HG03039 (cell line): ENCODE measurements around the gene CMSS1.
"Not testable (repeated sequence)": the region's sequence is repeated elsewhere in the genome, so short reads cannot be mapped to it uniquely, and the experiment has no call there.

Experiments used
- ATAC-seq: cut with Tn5 transposase; IDR thresholded peaks from one replicate; pipeline ENCODE4 v1.9.1; 2021; ENCODE audit warnings: mild to moderate bottlenecking, moderate library complexity; ENCODE audit not compliant: unreplicated experiment

Gene CMSS1

DNA sequence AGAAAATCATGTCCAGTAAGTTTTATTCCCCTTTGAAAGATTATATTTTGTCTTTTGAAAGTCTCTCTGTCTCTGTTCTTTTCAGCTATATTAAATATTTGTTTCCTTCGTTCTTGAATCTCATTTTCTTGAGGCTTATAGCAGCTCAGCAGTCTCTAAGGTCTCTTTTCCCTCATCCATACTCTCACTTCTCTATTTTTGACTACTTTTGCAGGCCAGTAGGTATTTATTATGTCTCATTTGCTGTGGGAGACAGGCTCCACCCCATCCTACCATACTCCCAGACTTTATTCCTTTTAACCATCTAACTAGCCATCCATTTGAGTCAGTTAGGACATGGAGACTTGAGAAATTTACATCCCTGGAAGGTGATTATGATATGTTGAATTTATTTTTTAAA lies 225.6 kb downstream of the CMSS1 start:
- ATAC-seq = no peak

- ATAC-seq = peak; percentile 69
These were observed 226.7 kb downstream of the CMSS1 start for GRCh38 chr3:100044369-100044768.

GRCh38 chr3:100045696-100046095 lies 228.0 kb downstream of the CMSS1 start:
- ATAC-seq = no peak

DNA sequence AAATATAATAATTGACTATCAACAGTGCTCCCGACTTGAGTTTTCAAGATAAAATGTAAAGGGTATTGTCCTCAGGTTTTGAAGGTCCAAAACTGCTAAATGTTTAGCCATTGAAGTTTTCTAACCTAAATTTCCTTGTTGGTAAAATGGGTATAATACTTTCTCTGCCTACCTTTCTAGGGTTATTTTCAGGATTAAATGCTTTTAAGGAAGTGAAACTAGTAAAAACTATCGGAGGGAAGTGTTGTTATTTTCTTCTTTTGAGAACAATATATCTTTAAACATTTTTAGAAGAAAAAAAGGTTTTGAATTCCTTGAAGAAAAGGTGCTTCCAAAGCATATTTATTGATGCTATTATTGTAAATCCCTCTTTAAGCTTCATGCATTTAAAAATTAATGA lies 229.3 kb downstream of the CMSS1 start:
- no peak for ATAC-seq

DNA sequence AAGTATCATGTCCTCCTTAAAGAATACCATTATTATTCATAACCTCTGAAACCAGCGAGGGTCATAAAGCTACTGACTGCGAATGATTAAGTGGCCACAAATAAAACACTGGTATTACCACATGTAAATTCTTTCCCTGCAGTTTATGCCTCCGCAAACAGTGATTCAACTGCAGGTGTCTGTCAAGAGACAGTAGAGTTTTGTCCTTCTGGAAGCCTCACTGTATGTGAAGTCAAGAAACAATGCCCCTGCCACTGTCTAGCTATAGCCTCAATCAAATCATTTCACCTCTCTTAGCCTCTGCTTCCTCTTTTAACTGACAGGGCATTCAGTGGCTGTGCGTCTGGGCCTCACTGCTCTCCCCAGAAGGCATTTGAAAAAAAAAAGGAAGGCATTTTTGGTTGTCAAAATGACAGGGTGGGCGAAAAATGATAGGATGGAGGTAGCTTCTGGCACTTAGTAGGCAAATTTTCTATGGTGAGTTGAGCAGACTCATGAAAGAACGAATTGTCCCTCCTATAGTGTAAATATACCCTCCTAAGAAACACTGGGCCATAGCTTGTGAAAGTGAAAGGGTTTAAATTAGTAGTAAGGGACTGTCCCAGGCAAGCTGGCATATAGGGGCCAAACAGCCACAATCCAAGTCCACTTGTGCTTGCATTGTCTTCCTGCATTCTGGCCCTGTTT lies 229.9 kb downstream of the CMSS1 start:
- ATAC-seq = peak; percentile 77

DNA sequence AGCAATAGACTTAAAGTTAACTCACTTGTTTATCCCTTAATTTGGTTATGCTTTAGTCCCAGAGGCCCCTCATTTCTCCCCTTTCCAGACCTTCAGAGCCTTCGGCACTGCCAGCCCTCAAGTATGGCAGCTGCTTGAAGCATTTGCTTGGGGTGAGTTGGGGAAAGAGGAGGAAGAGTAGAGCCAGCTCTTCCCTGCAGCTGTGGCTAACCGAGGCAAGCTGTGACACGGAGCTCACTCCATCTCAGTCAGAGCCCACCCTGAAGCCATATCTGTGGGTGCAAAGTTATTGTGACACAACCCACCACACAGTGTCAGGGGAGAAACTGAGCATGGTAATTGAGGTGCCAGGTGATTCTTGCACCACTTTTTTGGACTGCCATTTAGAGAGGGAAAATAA lies 230.6 kb downstream of the CMSS1 start:
- ATAC-seq = no peak

GRCh38 chr3:100051513-100051912 lies 233.9 kb downstream of the CMSS1 start:
- ATAC-seq = not testable (repeated sequence)

GRCh38 chr3:100053951-100054620 lies 236.4 kb downstream of the CMSS1 start:
- no peak for ATAC-seq

- no peak for ATAC-seq
These were observed 240.3 kb downstream of the CMSS1 start for GRCh38 chr3:100057716-100058575.

DNA sequence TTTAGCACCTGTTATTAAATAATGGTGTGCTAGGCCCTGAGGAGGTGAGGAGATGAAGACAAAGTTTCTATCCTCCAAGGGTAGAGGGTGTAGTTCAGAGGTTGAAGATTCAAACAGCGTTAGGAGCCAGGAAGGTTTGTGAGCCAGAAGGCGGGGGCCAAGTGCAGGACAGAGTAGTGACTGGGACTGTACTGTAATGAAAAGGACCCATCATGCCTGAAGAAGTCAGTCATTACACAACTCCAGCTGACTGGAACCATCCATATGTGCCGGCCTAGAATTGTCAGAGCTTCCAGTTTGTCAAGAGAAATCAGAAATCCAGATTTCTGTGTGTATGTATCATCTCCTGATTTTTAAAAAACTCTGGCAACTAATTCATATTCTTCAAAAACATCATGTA lies 241.8 kb downstream of the CMSS1 start:
- ATAC-seq = no peak

DNA sequence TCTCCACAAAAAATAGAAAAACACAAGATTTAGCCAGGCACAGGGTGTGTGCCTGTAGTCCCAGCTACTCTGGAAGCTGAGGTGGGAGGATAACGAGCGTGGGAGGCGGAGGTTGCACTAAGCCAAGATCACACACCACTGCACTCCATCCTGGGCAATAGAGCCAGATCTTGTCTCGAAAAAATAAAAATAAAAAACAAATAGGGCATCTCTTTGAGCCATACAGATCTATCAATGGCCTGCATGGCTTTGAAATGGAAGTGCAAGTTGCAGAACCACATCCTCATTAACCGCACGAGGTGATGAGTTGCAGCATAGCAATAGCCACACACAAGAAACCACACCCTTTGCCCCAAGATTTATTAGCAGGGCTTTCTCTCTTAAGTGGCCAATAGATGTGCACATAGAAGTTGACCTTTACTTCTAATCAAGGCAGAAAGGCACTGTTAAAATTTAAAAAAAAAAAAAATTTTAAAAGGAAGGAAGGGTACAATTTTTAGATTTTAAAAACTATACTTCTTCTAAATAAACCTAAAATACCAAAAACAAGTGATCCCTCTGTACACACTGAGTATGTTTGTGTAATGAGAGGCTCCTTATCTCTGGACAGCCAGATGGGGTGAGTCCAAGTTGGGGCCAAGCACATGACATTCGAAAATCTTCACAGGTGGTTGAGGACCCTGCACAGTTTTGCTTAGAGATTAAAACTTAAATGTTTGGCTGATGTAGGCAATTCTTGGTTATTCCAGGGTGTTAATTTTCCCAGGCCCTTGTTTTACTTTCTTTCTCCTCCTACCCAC lies 243.2 kb downstream of the CMSS1 start:
- no peak for ATAC-seq

DNA sequence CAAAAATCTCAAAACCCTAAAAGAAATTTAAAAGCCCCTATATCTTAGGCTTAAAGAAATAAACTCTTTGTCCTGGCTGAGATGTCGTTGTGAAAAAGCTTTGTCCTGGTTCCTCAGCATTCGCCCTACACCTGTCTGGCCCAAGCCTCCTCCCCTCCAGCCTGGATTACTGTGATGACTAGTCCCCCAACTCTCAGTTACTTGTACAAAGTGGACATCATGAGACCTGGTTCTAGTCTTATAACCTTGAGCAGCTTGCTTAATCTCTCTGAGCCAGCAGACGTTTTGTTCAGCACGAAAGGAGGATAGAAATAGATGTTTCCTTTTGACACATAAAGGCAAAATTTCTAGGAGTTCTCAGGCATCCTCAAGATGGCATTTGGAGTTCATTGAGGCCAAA lies 245.0 kb downstream of the CMSS1 start:
- no peak for ATAC-seq

GRCh38 chr3:100063929-100064461 lies 246.3 kb downstream of the CMSS1 start:
- no peak for ATAC-seq

GRCh38 chr3:100067589-100067988 lies 249.9 kb downstream of the CMSS1 start:
- no peak for ATAC-seq

DNA sequence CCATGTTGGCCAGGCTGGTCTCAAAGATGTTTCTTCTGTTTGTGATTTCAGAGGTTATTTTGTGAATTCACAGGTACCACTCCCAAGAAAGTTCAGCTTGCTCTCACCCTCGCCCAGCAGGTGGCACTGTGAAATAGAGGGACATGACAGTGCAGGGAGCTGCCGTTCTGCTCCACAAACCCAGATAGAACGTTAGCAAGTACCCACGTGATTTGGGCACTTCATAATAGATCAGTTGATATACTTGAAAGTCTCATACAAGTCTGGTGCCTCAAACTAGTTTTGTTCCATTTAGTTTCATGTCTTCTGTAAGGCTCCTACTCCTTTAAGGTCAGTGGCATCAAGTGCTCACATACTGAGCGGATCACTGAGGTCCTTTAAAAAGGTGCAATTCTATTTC lies 251.2 kb downstream of the CMSS1 start:
- ATAC-seq = peak; percentile 69

DNA sequence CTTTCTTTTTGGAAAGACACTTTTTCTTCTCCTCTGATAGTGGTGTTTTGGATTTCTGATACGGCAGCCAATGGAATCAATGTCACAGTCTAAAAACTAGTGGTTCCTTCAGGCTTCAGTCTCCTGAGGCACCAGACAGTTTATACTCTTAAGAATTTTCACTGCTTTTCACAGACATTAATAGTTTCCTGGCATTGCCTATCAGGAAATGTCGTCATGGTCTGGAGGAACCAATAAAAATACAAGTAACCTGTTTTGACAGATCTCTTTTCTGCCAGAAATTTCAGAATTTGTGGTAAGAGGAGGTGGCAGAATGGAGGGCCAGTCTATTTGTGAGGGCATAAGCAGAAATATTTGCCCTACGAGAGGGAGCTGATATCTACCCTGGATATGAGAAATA lies 251.8 kb downstream of the CMSS1 start:
- no peak for ATAC-seq

DNA sequence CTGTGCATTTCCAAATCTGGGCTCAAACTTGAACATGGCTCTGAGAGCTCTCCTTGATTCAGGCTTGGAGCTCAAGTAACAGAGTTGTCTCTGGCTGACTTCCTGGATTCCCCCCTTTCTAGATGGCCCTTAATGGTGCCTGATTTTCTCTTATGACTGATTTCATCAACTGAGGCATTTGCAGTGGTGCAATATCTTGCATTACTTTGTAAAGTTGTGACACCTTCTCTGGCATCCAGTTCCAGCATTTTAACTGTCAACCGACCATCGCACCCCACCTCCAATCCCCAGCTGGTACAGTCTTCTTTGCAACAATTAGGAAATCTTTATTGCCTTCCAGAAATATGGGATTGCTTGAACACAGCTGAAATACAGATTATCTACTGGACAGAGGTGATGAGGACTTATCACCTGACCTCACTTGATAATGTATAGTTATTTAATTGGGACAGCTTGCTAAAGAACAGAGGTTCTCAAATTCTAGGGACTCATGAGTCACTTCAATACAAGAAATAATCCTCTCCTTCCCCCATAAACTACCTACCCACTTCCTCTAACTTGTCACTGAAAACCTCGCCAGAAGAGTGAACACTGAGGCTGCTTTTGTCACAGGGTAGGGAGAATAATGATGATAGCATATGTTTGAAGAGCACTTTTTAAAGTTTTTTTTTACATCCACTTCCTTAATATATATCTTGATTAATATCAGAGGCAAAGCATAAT lies 254.8 kb downstream of the CMSS1 start:
- no peak for ATAC-seq

DNA sequence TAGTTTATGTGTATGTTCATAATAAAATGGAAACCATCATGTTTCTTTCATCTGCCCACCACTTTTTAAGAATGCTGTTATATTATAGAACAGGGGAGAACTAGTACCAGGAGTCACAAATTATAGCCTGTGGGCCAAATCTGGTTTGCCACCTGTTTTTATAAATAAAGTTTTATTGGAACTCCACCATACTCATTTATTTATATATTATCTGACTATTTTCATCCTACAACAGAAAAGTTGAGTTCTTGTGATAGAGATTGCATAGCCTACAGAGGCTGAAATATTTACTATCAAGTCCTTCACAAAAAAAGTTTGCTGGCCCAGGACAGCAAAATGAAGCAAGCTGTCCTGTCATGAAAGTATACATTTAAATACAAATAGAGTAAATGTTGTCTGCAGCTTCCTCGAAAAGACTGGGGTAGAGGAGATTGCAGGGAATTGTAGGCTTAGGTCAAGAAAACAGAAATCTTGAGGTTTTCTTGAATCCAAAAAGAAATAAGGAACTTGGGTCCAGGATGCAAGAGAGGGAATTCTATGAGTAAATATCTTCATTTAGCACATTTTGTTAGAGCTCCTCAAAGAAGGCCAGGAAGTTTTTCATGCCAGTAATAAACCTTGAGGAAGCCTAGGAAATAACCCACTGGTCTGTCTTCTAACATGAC lies 255.5 kb downstream of the CMSS1 start:
- no peak for ATAC-seq

DNA sequence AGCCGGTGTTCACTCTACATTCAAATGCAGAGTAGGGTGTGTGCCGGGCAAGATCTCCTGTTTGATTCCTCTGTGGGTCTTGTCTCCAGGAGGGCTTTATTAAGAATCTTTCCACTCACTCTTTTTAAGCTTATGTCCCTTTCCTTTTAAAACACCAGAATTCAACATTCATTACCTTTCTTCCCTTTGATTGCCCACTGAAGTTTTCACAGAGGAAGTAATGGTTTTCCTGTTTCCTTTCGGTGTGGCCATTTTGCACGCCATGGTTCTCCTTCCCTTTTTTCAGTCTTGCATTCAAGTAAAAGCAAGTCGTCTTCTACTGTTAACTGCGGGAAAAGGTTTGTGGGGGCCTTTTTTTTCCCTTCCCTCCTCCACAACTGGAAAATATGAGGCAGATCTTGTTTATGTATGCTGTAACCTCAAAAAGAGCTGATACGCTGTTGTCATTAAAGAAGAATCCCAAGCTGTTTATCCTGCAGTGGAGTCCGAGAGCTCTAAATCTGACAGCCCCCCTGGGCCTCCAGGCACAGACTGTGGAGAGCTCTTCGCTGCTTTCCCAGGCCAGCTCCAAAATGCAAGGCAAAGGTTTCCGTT lies 256.1 kb downstream of the CMSS1 start:
- no peak for ATAC-seq
